ENCODE data around the gene LRFN2. TPM values are rescaled to one million over a fixed set of nuclear protein-coding genes. Genes with fewer than 3 reads are reported as not detected.

The LRFN2 gene
- total RNA-seq, 2 experiments from 2014 or later, result not detected

- Mint-ChIP-seq H3K27me3 (peaks cover 2% of the 10 kb centered on the region), H3K9me3 (ENCODE audit: low read depth) (no peaks in the 10 kb centered on the region), H3K4me1 (no peaks in the 10 kb centered on the region), H3K27ac (no peak overlapping the region), H3K36me3 (ENCODE audit: low read depth) (no peaks in the 10 kb centered on the region), H3K4me3 (no peak overlapping the region)
- intact Hi-C loops (cut with DNase I, micrococcal nuclease), result no loop called here
- POLR2A ChIA-PET, result no interaction called here
- DNase-seq (no peak), ATAC-seq (no peak)
- CTCF ChIA-PET, result interaction anchor here (1.1 kb wide), 1 partner anchor 1182 kb away, joined by 4 read pairs; no protein-coding TSS in a partner anchor
These were observed 101.9 kb downstream of the LRFN2 start for GRCh38 chr6:40485300-40485699.

- Mint-ChIP-seq H3K36me3 (ENCODE audit: low read depth) (no peaks in the 10 kb centered on the region), H3K4me1 (no peaks in the 10 kb centered on the region), H3K4me3 (no peak overlapping the region), H3K27me3 (peaks cover 1% of the 10 kb centered on the region), H3K27ac (no peak overlapping the region), H3K9me3 (ENCODE audit: low read depth) (no peaks in the 10 kb centered on the region)
- CTCF ChIA-PET, result no interaction called here
- POLR2A ChIA-PET, result no interaction called here
- ATAC-seq (no peak), DNase-seq (no peak)
- intact Hi-C loops (cut with DNase I, micrococcal nuclease), result no loop called here
These were observed 103.1 kb downstream of the LRFN2 start for GRCh38 chr6:40484066-40484465.

GRCh38 chr6:40482532-40482931 lies 104.6 kb downstream of the LRFN2 start:
- no peaks in the 10 kb centered on the region for H3K9me3 Mint-ChIP-seq (ENCODE audit: low read depth)
- no peak overlapping the region for H3K27ac Mint-ChIP-seq
- ChIA-PET CTCF (interaction anchor here (0.6 kb wide), 1 partner anchor 87 kb away, joined by 3 read pairs; no protein-coding TSS in a partner anchor), POLR2A (interaction anchor here (0.6 kb wide), 1 partner anchor 443 kb away, joined by 3 read pairs; no protein-coding TSS in a partner anchor)
- peaks cover 3% of the 10 kb centered on the region for H3K27me3 Mint-ChIP-seq
- peaks cover 3% of the 10 kb centered on the region for H3K4me1 Mint-ChIP-seq
- intact Hi-C loops (cut with DNase I, micrococcal nuclease), result no loop called here
- ATAC-seq (no peak), DNase-seq (peak; percentile 6)
- no peaks in the 10 kb centered on the region for H3K36me3 Mint-ChIP-seq (ENCODE audit: low read depth)
- H3K4me3 Mint-ChIP-seq, result no peak overlapping the region

- H3K36me3 Mint-ChIP-seq (ENCODE audit: low read depth), result no peaks in the 10 kb centered on the region
- no peak for DNase-seq
- no peak overlapping the region for H3K4me3 Mint-ChIP-seq
- ChIA-PET CTCF (interaction anchor here (0.7 kb wide), 1 partner anchor 115 kb away, joined by 3 read pairs; no protein-coding TSS in a partner anchor), POLR2A (no interaction called here)
- H3K27me3 Mint-ChIP-seq, result peaks cover 3% of the 10 kb centered on the region
- intact Hi-C loops (cut with DNase I, micrococcal nuclease), result no loop called here
- no peaks in the 10 kb centered on the region for H3K9me3 Mint-ChIP-seq (ENCODE audit: low read depth)
- no peak for ATAC-seq
- H3K4me1 Mint-ChIP-seq, result peaks cover 3% of the 10 kb centered on the region
- no peak overlapping the region for H3K27ac Mint-ChIP-seq
These were observed 106.5 kb downstream of the LRFN2 start for GRCh38 chr6:40480678-40481077.

- Mint-ChIP-seq H3K36me3 (ENCODE audit: low read depth) (no peaks in the 10 kb centered on the region), H3K27ac (no peak overlapping the region), H3K9me3 (ENCODE audit: low read depth) (no peaks in the 10 kb centered on the region), H3K27me3 (peaks cover 3% of the 10 kb centered on the region), H3K4me3 (no peak overlapping the region), H3K4me1 (peaks cover 3% of the 10 kb centered on the region)
- CTCF ChIA-PET, result no interaction called here
- POLR2A ChIA-PET, result no interaction called here
- intact Hi-C loops (cut with DNase I, micrococcal nuclease), result no loop called here
- DNase-seq (no peak), ATAC-seq (no peak)
These were observed 107.5 kb downstream of the LRFN2 start for GRCh38 chr6:40479706-40480105.

- ATAC-seq, result no peak
- H3K4me1 Mint-ChIP-seq, result peaks cover 3% of the 10 kb centered on the region
- DNase-seq, result peak; percentile 7
- peaks cover 5% of the 10 kb centered on the region for H3K27me3 Mint-ChIP-seq
- ChIA-PET CTCF (interaction anchor here (0.7 kb wide), 1 partner anchor 832 kb away, joined by 3 read pairs; no protein-coding TSS in a partner anchor), POLR2A (no interaction called here)
- H3K36me3 Mint-ChIP-seq (ENCODE audit: low read depth), result no peaks in the 10 kb centered on the region
- no peaks in the 10 kb centered on the region for H3K9me3 Mint-ChIP-seq (ENCODE audit: low read depth)
- intact Hi-C loops (cut with DNase I, micrococcal nuclease), result no loop called here
- no peak overlapping the region for H3K4me3 Mint-ChIP-seq
- H3K27ac Mint-ChIP-seq, result no peak overlapping the region
These were observed 109.7 kb downstream of the LRFN2 start for GRCh38 chr6:40477246-40478126.

- intact Hi-C loops (cut with DNase I, micrococcal nuclease), result no loop called here
- no peak overlapping the region for H3K4me3 Mint-ChIP-seq
- CTCF ChIA-PET, result no interaction called here
These were observed 110.5 kb downstream of the LRFN2 start for GRCh38 chr6:40476673-40477072.

GRCh38 chr6:40474937-40475336 lies 112.2 kb downstream of the LRFN2 start:
- DNase-seq, result peak; percentile 7
- peaks cover 3% of the 10 kb centered on the region for H3K4me1 Mint-ChIP-seq
- H3K9me3 Mint-ChIP-seq (ENCODE audit: low read depth), result no peaks in the 10 kb centered on the region
- CTCF ChIA-PET, result interaction anchor here (0.5 kb wide), 1 partner anchor 240 kb away, joined by 6 read pairs; no protein-coding TSS in a partner anchor
- no peak overlapping the region for H3K4me3 Mint-ChIP-seq
- POLR2A ChIA-PET, result interaction anchor here (0.6 kb wide), 1 partner anchor 609 kb away, joined by 3 read pairs; no protein-coding TSS in a partner anchor
- H3K36me3 Mint-ChIP-seq (ENCODE audit: low read depth), result no peaks in the 10 kb centered on the region
- no peak for ATAC-seq
- H3K27ac Mint-ChIP-seq, result no peak overlapping the region
- H3K27me3 Mint-ChIP-seq, result peaks cover 5% of the 10 kb centered on the region
- intact Hi-C loops (cut with DNase I, micrococcal nuclease), result no loop called here

More at GRCh38 chr6:40476673-40477072, 110.5 kb downstream of the LRFN2 start:
- H3K4me1 Mint-ChIP-seq, result peaks cover 3% of the 10 kb centered on the region
- ATAC-seq, result no peak
- no peaks in the 10 kb centered on the region for H3K36me3 Mint-ChIP-seq (ENCODE audit: low read depth)
- no peak overlapping the region for H3K27ac Mint-ChIP-seq
- DNase-seq, result no peak
- H3K9me3 Mint-ChIP-seq (ENCODE audit: low read depth), result no peaks in the 10 kb centered on the region
- POLR2A ChIA-PET, result interaction anchor here (0.6 kb wide), 1 partner anchor 261 kb away, joined by 3 read pairs; no protein-coding TSS in a partner anchor
- H3K27me3 Mint-ChIP-seq, result peaks cover 5% of the 10 kb centered on the region

- no peak for DNase-seq
- H3K9me3 Mint-ChIP-seq (ENCODE audit: low read depth), result no peaks in the 10 kb centered on the region
- H3K36me3 Mint-ChIP-seq (ENCODE audit: low read depth), result no peaks in the 10 kb centered on the region
- intact Hi-C loops (cut with DNase I, micrococcal nuclease), result no loop called here
- no peak overlapping the region for H3K27ac Mint-ChIP-seq
- H3K4me1 Mint-ChIP-seq, result peaks cover 2% of the 10 kb centered on the region
- no peak overlapping the region for H3K4me3 Mint-ChIP-seq
- POLR2A ChIA-PET, result no interaction called here
- no peak for ATAC-seq
- peaks cover 4% of the 10 kb centered on the region for H3K27me3 Mint-ChIP-seq
- CTCF ChIA-PET, result interaction anchor here (0.7 kb wide), 1 partner anchor 166 kb away, joined by 3 read pairs; no protein-coding TSS in a partner anchor
These were observed 114.1 kb downstream of the LRFN2 start for GRCh38 chr6:40473026-40473425.

- peaks cover 2% of the 10 kb centered on the region for H3K27me3 Mint-ChIP-seq
- ChIA-PET CTCF (interaction anchor here (0.7 kb wide), 1 partner anchor 165 kb away, joined by 3 read pairs; no protein-coding TSS in a partner anchor), POLR2A (no interaction called here)
- no peaks in the 10 kb centered on the region for H3K9me3 Mint-ChIP-seq (ENCODE audit: low read depth)
- H3K4me1 Mint-ChIP-seq, result no peaks in the 10 kb centered on the region
- ATAC-seq, result no peak
- no peak overlapping the region for H3K4me3 Mint-ChIP-seq
- no peak overlapping the region for H3K27ac Mint-ChIP-seq
- intact Hi-C loops (cut with DNase I, micrococcal nuclease), result no loop called here
- DNase-seq, result no peak
- H3K36me3 Mint-ChIP-seq (ENCODE audit: low read depth), result no peaks in the 10 kb centered on the region
These were observed 114.8 kb downstream of the LRFN2 start for GRCh38 chr6:40472353-40472752.

GRCh38 chr6:40471243-40471642 lies 115.9 kb downstream of the LRFN2 start:
- CTCF ChIA-PET, result no interaction called here
- no peak for ATAC-seq
- Mint-ChIP-seq H3K4me3 (no peak overlapping the region), H3K4me1 (no peaks in the 10 kb centered on the region), H3K36me3 (ENCODE audit: low read depth) (no peaks in the 10 kb centered on the region), H3K9me3 (ENCODE audit: low read depth) (no peaks in the 10 kb centered on the region), H3K27ac (no peak overlapping the region), H3K27me3 (peaks cover 2% of the 10 kb centered on the region)
- intact Hi-C loops (cut with DNase I, micrococcal nuclease), result no loop called here
- POLR2A ChIA-PET, result no interaction called here
- no peak for DNase-seq

GRCh38 chr6:40469323-40469722 lies 117.8 kb downstream of the LRFN2 start:
- ATAC-seq (no peak), DNase-seq (no peak)
- CTCF ChIA-PET, result no interaction called here
- Mint-ChIP-seq H3K27ac (no peak overlapping the region), H3K4me1 (no peaks in the 10 kb centered on the region), H3K4me3 (no peak overlapping the region), H3K9me3 (ENCODE audit: low read depth) (no peaks in the 10 kb centered on the region), H3K36me3 (ENCODE audit: low read depth) (no peaks in the 10 kb centered on the region), H3K27me3 (peaks cover 2% of the 10 kb centered on the region)
- POLR2A ChIA-PET, result no interaction called here
- intact Hi-C loops (cut with DNase I, micrococcal nuclease), result no loop called here
